ENCODE results near the gene MAML2. TPM values are rescaled to one million over a fixed set of nuclear protein-coding genes. Genes with fewer than 3 reads are reported as not detected.

The MAML2 gene
- total RNA-seq, 4 donors from 2014 or later = 20.0 to 33.7 (median 23.2) TPM

- intact Hi-C loops (cut with DNase I) = no loop called here
- peaks cover 16 to 50% (median 46%) of the 10 kb centered on the region in 4 donors for H3K4me1 ChIP-seq
- WGBS = 90% methylated on average over 5 of the region's 5 CpGs
Measured at GRCh38 chr11:96111308-96111707, 231.7 kb downstream of the MAML2 start.

DNA sequence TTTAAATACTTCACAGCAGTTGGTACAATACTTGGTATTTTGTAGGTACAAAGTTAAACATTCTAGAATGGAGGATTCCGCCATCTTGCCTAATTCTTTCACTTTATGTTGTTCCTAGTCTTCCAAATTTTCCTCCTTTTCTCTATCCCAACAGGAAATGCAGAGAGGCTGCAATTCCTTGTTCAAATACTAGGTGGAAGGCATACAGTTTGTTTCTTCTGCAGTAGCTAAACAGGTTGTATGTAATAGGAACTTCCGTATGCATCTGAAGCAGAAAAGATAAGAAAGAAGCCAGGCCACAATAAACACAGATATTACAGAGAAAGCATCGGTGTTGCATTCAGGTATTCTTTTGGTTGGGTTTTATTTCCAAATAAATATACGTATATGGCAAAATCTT lies 232.7 kb downstream of the MAML2 start:
- no peaks in the 10 kb centered on the region for H3K27me3 ChIP-seq
- no peaks in the 10 kb centered on the region for H3K9me3 ChIP-seq
- H3K27ac ChIP-seq (replicated peaks in 1 of 4) = no peak overlapping the region
- H3K4me3 ChIP-seq = no peak overlapping the region
- WGBS = 94% methylated on average over 4 of the region's 4 CpGs
- no peak for DNase-seq (ENCODE audit: extremely low spot score)
- intact Hi-C loops (cut with DNase I) = no loop called here
- H3K36me3 ChIP-seq = no peaks in the 10 kb centered on the region
- peaks cover 23 to 59% (median 55%) of the 10 kb centered on the region in 4 donors for H3K4me1 ChIP-seq
- TF ChIP-seq EP300 (IDR thresholded peaks at IDR 0.05) = no peak

More at GRCh38 chr11:96111308-96111707, 231.7 kb downstream of the MAML2 start:
- Histone ChIP-seq H3K27ac (replicated peaks in 1 of 4) (peak overlapping the region in 1 of 4 donors; percentile 26), H3K9me3 (no peaks in the 10 kb centered on the region), H3K27me3 (no peaks in the 10 kb centered on the region), H3K36me3 (no peaks in the 10 kb centered on the region), H3K4me3 (no peak overlapping the region)
- TF ChIP-seq POLR2AphosphoS5 (IDR thresholded peaks at IDR 0.05) = no peak
- TF ChIP-seq POLR2A (IDR thresholded peaks at IDR 0.05; ENCODE audit: low read depth) = no peak
- no peak for TF ChIP-seq EP300 (IDR thresholded peaks at IDR 0.05)
- no peak for TF ChIP-seq CTCF (IDR thresholded peaks at IDR 0.05)
- no peak for DNase-seq (ENCODE audit: extremely low spot score)

GRCh38 chr11:96109331-96110030 lies 233.5 kb downstream of the MAML2 start:
- H3K9me3 ChIP-seq = no peaks in the 10 kb centered on the region
- no peaks in the 10 kb centered on the region for H3K27me3 ChIP-seq
- peaks cover 26 to 59% (median 54%) of the 10 kb centered on the region in 4 donors for H3K4me1 ChIP-seq
- H3K4me3 ChIP-seq = no peak overlapping the region
- H3K36me3 ChIP-seq = no peaks in the 10 kb centered on the region
- DNase-seq (ENCODE audit: extremely low spot score) = no peak
- H3K27ac ChIP-seq (replicated peaks in 1 of 4) = no peak overlapping the region
- intact Hi-C loops (cut with DNase I) = no loop called here
- WGBS = 78% methylated on average over 5 of the region's 5 CpGs
- TF ChIP-seq EP300 (IDR thresholded peaks at IDR 0.05) (no peak), POLR2A (IDR thresholded peaks at IDR 0.05; ENCODE audit: low read depth) (no peak), CTCF (IDR thresholded peaks at IDR 0.05) (no peak), POLR2AphosphoS5 (IDR thresholded peaks at IDR 0.05) (no peak)

DNA sequence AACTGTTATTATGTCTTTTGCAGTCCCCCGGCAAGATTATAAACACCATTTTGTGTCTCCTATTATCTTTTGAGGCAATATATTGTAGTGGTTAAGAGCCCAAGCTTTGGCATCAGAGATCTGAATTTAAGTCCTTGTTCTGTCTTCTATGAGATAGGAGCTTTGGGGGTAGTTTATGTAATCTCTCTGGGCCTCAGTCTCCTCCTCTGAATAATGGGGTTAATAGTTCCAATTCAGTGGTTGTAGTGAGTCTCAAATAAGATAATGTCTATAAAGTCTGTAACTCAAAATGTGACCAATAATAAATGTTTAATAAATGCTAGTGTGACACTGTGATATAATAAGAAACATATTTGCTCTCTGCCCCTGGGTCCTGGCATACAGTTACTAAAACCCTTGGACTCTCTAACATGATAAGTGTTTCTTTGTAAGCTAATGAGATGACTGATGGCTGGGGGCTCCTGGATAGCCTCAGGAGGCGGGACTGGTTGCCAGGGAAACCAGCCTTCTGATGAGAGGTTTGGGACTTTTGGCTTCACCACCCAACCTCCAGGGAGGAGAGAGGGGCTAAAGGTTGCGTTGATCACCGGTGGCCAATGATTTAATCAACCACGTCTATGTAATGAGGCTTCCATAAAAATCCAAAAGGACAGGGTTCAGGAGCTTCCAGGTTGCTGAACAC lies 235.7 kb downstream of the MAML2 start:
- Histone ChIP-seq H3K36me3 (no peaks in the 10 kb centered on the region), H3K27me3 (no peaks in the 10 kb centered on the region), H3K27ac (replicated peaks in 1 of 4) (no peak overlapping the region), H3K4me1 (peaks cover 11 to 48% (median 43%) of the 10 kb centered on the region in 4 donors), H3K4me3 (no peak overlapping the region), H3K9me3 (no peaks in the 10 kb centered on the region)
- no peak for DNase-seq (ENCODE audit: extremely low spot score)
- TF ChIP-seq POLR2A (IDR thresholded peaks at IDR 0.05; ENCODE audit: low read depth) (no peak), POLR2AphosphoS5 (IDR thresholded peaks at IDR 0.05) (no peak), CTCF (IDR thresholded peaks at IDR 0.05) (no peak), EP300 (IDR thresholded peaks at IDR 0.05) (no peak)
- WGBS = 78% methylated on average over 5 of the region's 5 CpGs
- intact Hi-C loops (cut with DNase I) = no loop called here

- Histone ChIP-seq H3K9me3 (no peaks in the 10 kb centered on the region), H3K27me3 (no peaks in the 10 kb centered on the region), H3K27ac (replicated peaks in 1 of 4) (no peak overlapping the region), H3K4me3 (no peak overlapping the region), H3K4me1 (peaks cover 10 to 45% (median 40%) of the 10 kb centered on the region in 4 donors), H3K36me3 (no peaks in the 10 kb centered on the region)
- TF ChIP-seq EP300 (IDR thresholded peaks at IDR 0.05) = no peak
- TF ChIP-seq POLR2A (IDR thresholded peaks at IDR 0.05; ENCODE audit: low read depth) = no peak
- TF ChIP-seq POLR2AphosphoS5 (IDR thresholded peaks at IDR 0.05) = no peak
- TF ChIP-seq CTCF (IDR thresholded peaks at IDR 0.05) = no peak
- DNase-seq (ENCODE audit: extremely low spot score) = no peak
- intact Hi-C loops (cut with DNase I) = no loop called here
- 73% methylated on average over 3 of the region's 3 CpGs for WGBS
Measured at GRCh38 chr11:96106645-96107044, 236.3 kb downstream of the MAML2 start.

All from esophagus muscularis mucosa (tissue), 4 donors.